Keratinocyte (primary cell): ENCODE results near the gene ONECUT2.

ENCODE experiments used
- CTCF ChIP-seq, 3 experiments: IDR thresholded peaks in 1 of 3; conservative IDR thresholded peaks in 1 of 3; optimal IDR thresholded peaks in 1 of 3; 2 replicates in 2 of 3; 3 replicates in 1 of 3; pipeline versions ENCODE3 to v1.5.1; 2011; ENCODE audit warnings: low read length in 3 of 3, mild to moderate bottlenecking in 3 of 3, moderate library complexity in 2 of 3, control low read depth in 1 of 3, inconsistent platforms in 1 of 3; ENCODE audit not compliant: insufficient read depth in 2 of 3; ENCODE audit errors: extremely low read depth in 1 of 3
- EZH2 ChIP-seq: IDR thresholded peaks from one replicate; pipeline ENCODE4 v1.6.1; 2012; ENCODE audit warnings: inconsistent platforms, mild to moderate bottlenecking, low read length, moderate library complexity

- no peak for TF ChIP-seq CTCF (optimal IDR thresholded peaks at IDR 0.05 in 1 of 3, IDR thresholded peaks at IDR 0.05 in 1 of 3, conservative IDR thresholded peaks at IDR 0.05 in 1 of 3; ENCODE audit: extremely low read depth in 1 of 3, insufficient read depth in 2 of 3, low read length in 3 of 3)
- TF ChIP-seq EZH2: no peak
Measured at GRCh38 chr18:57422313-57422872, 12.8 kb upstream of the ONECUT2 start.
